ENCODE data around the gene POLR3B. TPM values are rescaled to one million over a fixed set of nuclear protein-coding genes. Genes with fewer than 3 reads are reported as not detected.

POLR3B gene
- 8.7 and 10.4 TPM in 2 replicates for total RNA-seq

DNA sequence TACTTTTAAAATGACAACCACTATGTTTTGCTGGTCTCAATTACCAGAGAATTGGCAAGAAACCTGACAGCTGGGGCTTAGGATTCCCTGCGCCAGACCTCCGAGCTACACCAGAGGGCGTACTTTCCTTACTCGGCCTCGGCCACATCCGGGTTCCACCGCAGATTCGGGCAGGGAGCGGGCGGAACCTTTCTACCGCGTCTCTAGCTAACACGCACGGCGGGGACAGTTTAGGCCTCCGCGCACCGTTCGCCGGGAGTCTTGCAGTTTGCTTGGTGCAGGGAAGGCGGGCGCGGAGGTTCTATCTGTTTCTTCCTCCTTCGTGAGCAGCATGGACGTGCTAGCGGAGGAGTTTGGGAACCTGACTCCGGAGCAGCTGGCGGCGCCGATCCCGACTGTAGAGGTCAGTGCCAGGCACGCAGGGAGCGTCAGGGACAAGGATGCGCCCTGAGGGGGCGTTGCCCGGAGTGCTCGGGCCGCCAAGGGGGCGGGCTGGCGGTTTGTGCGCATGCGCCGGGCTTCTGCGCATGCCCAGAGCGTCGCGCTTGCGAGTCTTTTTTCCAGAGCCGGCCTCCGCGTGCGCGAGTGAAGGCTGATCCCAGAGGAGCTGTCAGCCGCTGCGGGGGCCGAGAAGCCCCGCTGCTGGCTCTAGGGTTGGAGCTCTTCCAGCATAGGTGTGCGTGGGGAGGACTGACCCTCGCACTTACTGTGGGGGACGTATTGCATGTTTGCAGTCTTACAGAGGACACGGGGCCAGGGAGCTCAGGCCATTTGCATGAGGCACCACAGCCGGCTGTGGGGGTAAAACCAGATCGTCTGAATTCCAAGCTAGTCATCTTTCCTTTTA is at the start of gene POLR3B:
Gene POLR3B, plus strand, starts transcription at position 200 of the 847 bp plus-strand sequence. Its CDS starts 132 bp downstream, at position 332.

Other genes starting within 250 kb of the POLR3B start
- 1.9 and 3.7 TPM in 2 replicates for gene NUAK1, start 218.8 kb upstream of the POLR3B start, total RNA-seq
- 155 and 164 TPM in 2 replicates for gene CKAP4, start 109.7 kb upstream of the POLR3B start, total RNA-seq
- 18.8 and 24.2 TPM in 2 replicates for gene TCP11L2, start 55.0 kb upstream of the POLR3B start, total RNA-seq
- gene RFX4, start 225.3 kb downstream of the POLR3B start, total RNA-seq: not detected in 2 replicates

All from cardiac ventricle fibroblast (primary cell).